Measurements from ENCODE around the gene KTN1. TPM values are rescaled to one million over a fixed set of nuclear protein-coding genes. Genes with fewer than 3 reads are reported as not detected.

KTN1 gene
- total and polyA plus RNA-seq, 12 donors = 161 to 293 (median 247) TPM

DNA sequence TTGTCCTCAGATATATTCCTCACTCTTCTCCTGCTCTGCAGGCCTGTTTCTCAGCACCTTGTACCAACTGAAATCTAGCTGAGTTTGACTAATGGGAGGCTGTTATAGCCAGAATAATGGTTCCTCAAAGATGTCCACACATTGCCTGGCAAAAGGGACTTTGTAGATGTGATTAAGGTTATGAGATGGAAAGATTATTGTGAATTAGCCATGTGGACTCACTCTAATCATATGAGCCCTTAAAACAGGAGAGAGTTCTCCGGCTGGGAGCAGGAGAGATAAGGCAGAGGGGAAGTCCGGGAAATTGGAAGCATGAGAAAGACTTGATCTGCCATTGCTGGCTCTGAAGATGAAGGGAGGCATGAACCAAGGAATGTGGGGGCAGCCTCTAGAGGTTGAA is 40.0 kb upstream of the KTN1 start:
- intact Hi-C loops (cut with DNase I) = no loop called here
- no peak for TF ChIP-seq CTCF (IDR thresholded peaks at IDR 0.05)

DNA sequence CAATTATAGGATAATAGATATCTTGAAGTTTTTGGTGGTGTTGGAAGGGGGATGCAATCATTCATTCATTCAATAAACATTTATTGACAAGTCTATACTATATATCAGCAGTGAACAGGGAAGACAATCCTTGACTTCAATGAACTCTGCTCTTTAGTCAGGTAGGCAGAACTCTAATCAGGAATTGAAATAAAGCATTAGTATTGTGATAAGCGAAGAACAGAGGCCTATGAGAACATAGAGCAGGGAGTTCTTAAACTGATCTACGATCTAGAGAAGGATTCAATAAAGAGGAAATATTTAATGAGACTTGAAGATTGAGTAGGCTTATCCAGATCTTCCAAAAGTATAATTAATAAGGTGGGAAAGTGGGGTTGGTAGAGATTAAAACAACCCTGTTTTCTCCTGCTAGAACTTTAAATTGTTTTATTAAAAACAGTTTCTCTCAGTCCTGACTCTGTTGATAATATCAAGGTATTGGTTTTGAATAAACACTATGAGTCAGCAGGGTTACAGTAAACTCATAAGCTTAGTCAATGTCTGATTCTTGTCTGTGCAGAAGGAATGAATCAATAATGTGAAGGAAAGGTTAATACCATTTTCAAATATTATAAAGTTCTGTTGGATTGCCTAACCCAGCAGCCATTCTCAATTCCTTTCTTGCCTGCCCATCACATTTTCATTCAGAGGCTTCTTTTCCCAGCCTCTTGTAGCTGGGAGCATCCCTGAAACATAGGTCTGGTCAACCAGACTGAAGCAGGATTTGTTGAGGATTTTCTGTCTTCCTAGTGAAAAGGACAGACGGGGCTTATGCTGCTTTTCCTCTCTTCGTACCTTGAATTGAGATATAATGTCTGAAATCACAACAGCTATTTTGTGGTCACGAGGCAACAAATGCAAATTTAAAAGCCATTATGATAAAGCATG is 38.9 kb upstream of the KTN1 start:
- no peak for DNase-seq
- Histone ChIP-seq H3K36me3 (no peaks in the 10 kb centered on the region), H3K9me3 (peaks cover 0 to 13% (median 6%) of the 10 kb centered on the region in 11 donors), H3K27ac (no peak overlapping the region), H3K4me1 (no peaks in the 10 kb centered on the region), H3K4me3 (no peak overlapping the region), H3K27me3 (no peaks in the 10 kb centered on the region)
- ATAC-seq = no peak
- 92 to 94% methylated on average over 5 of the region's 5 CpGs for WGBS, 2 donors
- no peak for TF ChIP-seq CTCF (IDR thresholded peaks at IDR 0.05)
- intact Hi-C loops (cut with DNase I) = no loop called here

More for the DNA sequence above, 40.0 kb upstream of the KTN1 start:
- Histone ChIP-seq H3K9me3 (peaks cover 0 to 16% (median 6%) of the 10 kb centered on the region in 11 donors), H3K27me3 (no peaks in the 10 kb centered on the region), H3K4me1 (no peaks in the 10 kb centered on the region), H3K36me3 (no peaks in the 10 kb centered on the region), H3K27ac (no peak overlapping the region), H3K4me3 (no peak overlapping the region)
- ATAC-seq (no peak), DNase-seq (no peak)
- 53 to 58% methylated on average over 2 of the region's 2 CpGs for WGBS, 2 donors

DNA sequence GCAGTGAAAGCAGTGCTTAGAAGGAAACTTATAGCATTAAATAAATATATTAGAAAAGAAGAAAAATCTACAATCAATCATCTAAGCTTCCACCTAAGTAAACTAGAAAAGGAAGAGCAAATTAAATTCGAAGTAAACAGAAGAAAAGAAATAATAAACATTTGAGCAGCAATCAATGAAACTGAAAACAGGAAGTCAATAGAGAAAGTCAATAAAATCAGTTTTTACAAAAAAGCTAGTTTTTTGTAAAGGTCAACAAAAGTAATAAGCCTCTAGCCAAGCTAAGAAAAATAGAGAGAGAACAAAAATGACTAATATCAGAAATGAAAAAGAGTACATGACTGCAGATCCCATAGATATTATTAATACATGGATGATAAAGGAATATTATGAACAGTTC is 34.2 kb upstream of the KTN1 start:
- no peaks in the 10 kb centered on the region for H3K9me3 ChIP-seq
- no peaks in the 10 kb centered on the region for H3K27me3 ChIP-seq
- intact Hi-C loops (cut with DNase I) = no loop called here
- no peak for TF ChIP-seq CTCF (IDR thresholded peaks at IDR 0.05)
- DNase-seq (no peak), ATAC-seq (no peak)
- no peak overlapping the region for H3K27ac ChIP-seq
- peaks cover 0 to 9% (median 0%) of the 10 kb centered on the region in 9 donors for H3K4me1 ChIP-seq
- H3K36me3 ChIP-seq = no peaks in the 10 kb centered on the region
- 64 to 83% methylated on average over 1 of the region's 1 CpG for WGBS, 2 donors
- H3K4me3 ChIP-seq = no peak overlapping the region

GRCh38 chr14:55546212-55546874 is 33.7 kb upstream of the KTN1 start:
- no peaks in the 10 kb centered on the region for H3K9me3 ChIP-seq
- TF ChIP-seq CTCF (IDR thresholded peaks at IDR 0.05) = no peak
- DNase-seq (no peak), ATAC-seq (no peak)
- H3K4me1 ChIP-seq = peaks cover 0 to 9% (median 0%) of the 10 kb centered on the region in 9 donors
- intact Hi-C loops (cut with DNase I) = no loop called here
- H3K27ac ChIP-seq = no peak overlapping the region
- H3K27me3 ChIP-seq = no peaks in the 10 kb centered on the region
- WGBS, 2 donors = 91 to 97% methylated on average over 3 of the region's 3 CpGs
- H3K4me3 ChIP-seq = no peak overlapping the region
- no peaks in the 10 kb centered on the region for H3K36me3 ChIP-seq
